T1000 (cell line): ENCODE data around the gene SLC23A2.

Experiments
- DNase-seq: peaks from one replicate; lab custom pipeline; 2025; ENCODE audit warnings: mixed read lengths; lab: John Stamatoyannopoulos, UW

SLC23A2 gene

DNA sequence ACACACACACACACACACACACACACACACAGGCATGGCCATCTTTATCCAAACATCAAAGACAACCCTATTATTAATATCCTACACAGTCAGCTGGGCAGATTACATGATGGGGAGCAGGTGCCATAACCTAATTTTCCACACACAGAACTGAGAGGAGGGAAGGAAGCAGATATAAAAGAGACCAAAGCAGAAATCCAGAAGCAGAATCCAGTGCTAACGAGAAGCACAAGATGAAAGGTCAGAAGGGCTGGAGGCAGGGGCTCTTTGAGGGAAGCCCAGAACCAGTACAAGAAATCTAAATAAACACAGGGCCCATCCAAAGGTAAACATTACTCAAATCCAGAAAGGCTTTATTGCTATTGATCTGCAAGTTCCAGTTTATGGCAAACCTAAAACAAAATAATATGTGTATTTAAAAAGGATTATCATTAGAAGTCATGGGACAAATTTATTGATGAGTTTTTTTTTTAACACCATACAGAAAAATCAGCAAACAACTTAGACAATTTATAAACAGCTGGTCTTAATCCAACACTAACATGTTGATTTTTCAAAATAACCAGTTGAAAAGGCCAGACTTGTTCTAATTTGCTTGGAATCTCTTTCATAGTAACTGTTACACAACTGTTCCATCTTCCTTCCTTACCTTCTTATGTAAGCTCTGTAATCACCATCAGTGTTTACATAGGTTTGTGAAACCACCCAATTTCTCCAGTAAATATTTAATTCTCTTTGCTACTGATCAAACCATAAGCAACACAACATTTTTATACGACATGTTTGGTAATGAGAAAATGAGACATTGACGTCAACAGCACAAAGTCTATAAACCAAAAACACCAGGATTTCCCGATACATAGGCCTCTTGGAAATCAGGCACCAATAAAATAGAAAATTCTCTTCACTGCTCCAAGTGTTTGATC lies 34.2 kb downstream of the SLC23A2 start:
- DNase-seq = no peak

DNA sequence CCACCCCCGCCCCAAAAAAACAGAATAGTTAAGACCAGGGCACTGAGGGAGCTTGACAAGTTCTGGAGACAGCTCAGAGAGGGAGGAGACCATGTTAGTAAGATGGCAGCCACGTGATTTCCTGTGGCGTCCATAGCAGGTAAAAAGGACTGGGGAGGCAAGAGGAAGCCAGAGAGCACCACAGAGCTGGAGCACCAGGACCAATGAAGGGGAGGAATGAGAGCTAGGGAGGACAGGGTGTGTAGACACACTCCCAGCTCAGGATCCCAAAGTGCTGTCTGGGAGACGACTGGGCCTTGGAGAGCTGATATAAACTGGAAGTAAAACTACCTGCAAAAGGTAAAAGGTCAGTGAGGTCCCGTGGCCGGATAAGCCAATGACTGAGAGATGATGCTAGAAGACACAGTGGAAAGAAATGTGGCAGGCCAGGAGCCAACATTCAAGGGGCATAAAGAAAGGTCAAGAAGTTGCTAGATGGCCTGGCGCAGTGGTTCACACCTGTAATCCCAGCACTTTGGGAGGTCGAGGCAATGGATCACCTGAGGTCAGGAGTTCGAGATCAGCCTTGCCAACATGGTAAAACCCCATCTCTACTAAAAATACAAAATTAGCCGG lies 39.0 kb downstream of the SLC23A2 start:
- no peak for DNase-seq

GRCh38 chr20:4961746-4962145 lies 39.6 kb downstream of the SLC23A2 start:
- DNase-seq = no peak

DNA sequence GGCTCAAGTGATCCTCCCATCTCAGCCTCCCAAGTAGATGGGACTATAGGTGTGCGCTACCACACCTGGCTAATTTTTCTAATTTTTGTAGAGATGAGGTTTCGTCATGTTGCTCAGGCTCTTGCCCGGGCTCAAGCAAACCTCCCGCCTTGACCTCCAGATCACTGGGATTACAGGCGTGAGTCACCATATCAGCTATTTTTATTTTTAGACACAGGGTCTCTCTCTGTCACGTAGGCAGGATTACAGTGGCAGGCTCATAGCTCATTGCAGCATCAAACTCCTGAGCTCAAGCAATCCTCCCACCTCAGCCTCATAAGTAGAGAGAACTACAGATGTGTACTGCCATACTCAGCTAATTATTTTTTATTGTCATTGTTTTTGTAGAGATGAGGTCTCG lies 41.7 kb downstream of the SLC23A2 start:
- DNase-seq = no peak

GRCh38 chr20:4957939-4958362 lies 43.4 kb downstream of the SLC23A2 start:
- no peak for DNase-seq

DNA sequence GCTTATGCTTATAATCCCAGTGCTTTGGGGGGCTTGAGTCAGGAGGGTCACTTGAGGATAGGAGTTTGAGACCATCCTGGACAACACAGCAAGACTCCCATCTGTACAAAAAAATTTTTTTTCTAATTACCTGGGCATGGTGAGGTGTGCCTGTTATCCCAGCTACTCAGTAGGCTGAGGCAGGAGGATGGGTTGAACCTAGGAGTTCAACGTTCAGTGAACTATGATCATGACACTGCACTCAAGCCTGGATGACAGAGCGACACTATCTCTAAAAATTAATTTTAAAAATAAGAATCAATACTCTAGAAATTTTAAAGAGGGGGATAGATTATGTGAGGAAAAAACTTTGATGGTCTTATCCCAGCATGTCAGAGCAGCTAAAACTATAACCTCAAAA lies 44.1 kb downstream of the SLC23A2 start:
- no peak for DNase-seq

- DNase-seq = no peak
Observed at GRCh38 chr20:4956200-4956810, 45.0 kb downstream of the SLC23A2 start.

DNA sequence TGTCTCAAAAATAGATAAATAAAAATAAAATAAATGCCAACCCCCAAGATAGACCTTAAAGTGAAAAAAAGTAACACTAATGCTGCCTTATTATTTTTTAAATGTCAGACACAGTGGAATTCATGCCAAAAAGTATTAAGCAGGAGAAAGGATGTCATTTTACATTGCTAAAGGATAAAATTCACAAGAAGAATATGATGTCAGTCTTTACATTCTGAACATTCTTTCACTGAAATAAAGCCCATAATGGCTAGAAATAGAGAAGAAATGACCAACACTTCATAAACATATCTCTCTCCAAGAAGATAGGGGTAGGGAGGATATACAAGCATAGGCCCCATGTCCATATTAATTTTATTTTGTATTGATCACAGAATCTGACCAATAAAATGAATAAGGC lies 47.4 kb downstream of the SLC23A2 start:
- no peak for DNase-seq

- DNase-seq = no peak
Observed at GRCh38 chr20:4952229-4952628, 49.1 kb downstream of the SLC23A2 start.

DNA sequence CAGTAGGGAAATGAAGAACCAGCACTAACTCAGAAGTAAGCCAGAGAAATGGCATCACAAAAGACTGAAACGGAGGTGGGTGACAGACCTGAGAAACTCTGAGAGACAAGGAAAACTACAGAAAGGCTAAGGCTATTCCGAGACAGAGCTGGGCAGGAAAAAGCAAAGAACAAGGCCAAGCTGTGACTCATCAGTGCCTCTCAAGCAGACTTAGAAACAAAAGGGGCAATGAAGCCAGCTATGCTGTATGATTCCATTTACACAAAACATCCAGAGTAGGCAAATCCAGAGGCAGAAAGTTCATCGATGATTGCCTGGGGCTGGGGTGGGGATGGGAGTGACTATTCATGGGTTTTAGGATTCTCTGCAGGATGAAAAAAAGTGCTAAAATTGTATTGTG lies 50.0 kb downstream of the SLC23A2 start:
- DNase-seq = peak; percentile 42

DNA sequence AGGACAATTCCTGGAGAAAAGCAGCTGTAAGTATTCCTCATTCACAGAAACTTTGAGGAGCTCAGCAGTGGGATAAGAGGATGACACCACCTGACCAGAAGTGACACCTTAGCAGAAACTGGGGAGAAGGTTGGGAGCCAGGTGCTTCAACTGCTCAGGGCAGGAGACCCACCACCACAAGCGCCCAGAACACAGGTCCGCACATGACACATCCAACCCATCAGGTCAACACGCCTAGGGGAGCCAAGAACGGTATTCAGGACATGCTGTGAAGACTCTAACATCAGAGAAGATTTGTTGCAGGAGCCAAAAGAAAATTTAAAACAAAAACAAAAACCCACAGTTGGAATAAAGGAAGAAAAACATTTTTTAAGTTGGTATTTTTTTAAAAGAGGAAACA lies 50.5 kb downstream of the SLC23A2 start:
- no peak for DNase-seq

DNA sequence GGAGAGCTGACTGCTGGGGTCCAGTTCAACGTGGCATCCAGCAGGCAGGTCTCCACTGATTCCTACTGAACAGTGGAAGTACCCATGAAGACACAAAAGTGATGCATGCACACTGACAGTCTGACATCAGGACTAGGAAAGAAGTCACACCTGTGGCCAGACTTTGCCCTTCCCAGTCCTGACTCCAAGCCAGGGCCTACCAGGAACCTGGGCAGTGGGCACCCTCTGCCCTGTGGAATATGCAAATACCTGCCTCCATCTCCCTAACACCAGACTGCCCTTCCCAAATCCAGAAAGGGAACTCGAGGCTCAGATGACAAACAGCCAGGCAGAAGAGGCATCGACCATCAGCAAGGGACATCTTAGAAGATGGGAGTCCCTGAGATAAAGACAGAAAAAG lies 50.9 kb downstream of the SLC23A2 start:
- DNase-seq = no peak

DNA sequence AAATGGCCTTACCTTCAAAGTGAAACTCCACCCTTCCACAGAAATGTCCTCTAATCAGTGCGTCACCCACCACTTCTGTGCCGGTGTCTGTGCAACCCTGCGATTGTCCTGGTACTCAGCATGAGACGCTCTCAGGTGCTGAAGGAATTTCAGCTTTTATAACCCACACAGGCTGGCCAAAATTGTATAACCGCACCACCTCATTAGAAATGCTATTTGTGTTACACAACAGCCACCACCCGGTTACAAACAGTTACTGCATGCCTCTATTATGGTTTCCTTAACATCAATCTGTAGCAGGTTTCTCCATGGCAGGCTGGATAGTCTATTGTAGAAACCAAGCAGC lies 51.5 kb downstream of the SLC23A2 start:
- DNase-seq = no peak

DNA sequence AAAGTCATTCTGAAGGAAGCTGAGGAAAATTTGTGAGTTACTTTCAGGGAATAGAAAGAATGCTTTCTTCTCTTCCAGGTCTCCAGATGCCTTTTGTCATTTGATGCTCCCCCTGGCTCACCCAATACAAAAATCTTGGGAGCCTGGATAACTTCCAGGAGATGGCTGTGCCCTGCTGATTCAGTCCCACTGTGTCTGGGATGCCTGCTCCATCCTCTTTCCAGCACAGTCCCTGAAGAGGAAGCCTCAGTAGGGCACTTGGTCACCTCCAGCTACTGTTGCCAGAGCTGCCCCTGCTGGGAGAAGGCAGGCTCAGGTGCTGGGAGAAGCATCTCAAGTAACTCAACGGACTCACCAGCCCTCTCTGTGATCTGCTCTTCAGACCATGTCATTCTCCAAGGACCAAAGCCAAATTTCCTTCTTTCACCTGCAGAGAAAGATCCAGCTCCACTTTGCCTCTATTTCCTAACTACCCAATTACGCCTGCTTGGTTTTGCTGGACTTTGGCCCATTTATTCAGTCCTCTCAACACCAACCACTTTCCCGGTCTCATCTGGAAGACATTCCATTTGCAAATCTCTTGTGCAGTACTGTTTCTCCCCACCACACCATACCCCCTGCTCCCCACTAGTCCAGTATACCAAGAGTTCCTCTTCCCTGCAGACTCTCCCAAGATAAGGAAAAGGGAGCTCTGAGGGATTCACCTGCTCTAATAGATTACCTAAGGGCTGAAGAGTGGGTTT lies 53.3 kb downstream of the SLC23A2 start:
- no peak for DNase-seq

DNA sequence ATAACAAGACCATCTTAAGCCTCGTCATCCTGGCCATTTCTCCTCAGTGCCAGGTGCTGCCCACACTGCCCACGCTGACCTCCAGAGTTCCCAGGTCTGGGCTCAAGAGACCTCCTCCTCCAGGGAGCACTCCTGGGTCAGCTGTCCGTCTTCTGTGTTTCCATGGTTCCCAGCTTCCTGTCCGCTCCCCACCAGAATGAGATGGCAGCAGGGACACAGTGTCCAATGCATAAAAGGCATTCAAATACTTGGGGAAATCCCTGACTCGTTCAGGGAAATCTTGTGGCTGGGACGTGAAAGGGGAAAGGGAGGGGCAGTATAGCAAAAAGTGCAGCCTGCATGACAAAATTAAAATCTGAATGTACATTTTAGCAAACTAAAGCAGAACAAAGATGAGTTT lies 54.3 kb downstream of the SLC23A2 start:
- DNase-seq = no peak

DNA sequence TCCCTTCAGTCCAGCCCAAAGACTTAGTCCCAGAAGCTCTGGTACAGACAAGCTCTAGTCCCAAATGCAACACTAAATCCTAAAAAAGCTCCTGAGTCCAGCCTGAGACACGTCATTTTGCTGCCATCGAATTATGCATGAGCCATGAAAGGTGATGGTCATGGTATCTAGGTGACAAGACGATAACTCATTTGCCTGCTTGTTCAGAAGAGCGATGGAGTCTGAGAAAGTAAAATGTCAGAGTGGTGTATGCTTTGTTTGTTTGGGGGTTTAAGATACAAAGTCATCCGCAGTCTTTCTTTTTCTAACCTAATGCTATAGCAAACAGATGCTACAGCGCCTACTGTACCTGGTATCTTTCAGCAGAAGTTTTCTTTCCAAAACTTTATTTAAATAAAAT lies 54.7 kb downstream of the SLC23A2 start:
- no peak for DNase-seq

- no peak for DNase-seq
Observed at GRCh38 chr20:4944518-4945313, 56.6 kb downstream of the SLC23A2 start.

- no peak for DNase-seq
Observed at GRCh38 chr20:4942331-4942730, 59.0 kb downstream of the SLC23A2 start.

DNA sequence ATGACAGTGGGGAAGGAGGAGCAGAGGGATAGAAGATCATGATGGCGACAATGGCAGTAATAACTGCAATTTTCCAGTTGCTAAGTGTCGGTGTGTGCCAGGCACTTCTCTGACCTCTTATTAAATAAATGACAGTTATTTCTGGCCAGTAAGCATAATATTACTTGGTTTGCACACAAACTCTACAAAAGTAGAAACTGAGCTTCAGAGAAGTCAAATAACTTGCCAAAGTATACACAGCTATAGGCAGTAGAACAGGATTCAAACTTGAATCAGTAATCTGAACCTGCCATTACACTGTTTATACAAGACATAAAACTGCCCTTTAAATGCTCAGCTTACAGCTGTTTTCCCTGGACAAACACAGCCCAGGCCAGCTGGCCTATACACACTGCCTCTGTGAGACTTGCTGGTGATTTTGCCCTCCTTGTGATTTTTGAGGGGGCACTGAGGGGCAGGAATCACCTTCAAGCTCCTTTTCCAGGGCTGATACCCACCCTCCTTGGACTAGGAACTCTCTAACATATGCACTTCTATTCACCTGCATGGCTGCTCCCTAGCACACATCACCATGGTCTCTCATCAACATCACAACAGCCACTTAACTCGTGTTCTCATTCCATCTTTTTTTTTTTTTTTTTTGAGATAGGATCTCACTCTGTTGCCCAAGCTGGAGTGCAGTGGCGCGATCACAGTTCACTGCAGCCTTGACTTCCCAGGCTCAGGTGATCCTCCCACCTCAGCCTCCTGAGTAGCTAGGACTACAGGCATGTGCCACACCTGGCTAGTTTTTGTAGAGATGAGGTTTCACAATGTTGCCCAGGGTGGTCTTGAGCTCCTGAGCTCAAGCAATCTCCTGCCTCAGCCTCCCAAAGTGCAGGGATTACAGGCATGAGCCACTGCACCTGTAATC lies 63.6 kb downstream of the SLC23A2 start:
- no peak for DNase-seq

- DNase-seq = no peak
Observed at GRCh38 chr20:4936851-4937406, 64.4 kb downstream of the SLC23A2 start.
